HEK293 (cell line): Measurements from ENCODE around the gene SOCS7.

Experiments used
- CTCF ChIA-PET: fragments of 350-600 bp; formaldehyde crosslinking; extraction: SDS; loops from one replicate; lab custom pipeline; 2021; ENCODE audit warnings: antibody characterized with exemption; lab: Yijun Ruan, JAX
- POLR2A ChIA-PET: fragments of 300-600 bp; formaldehyde crosslinking; extraction: SDS; loops from one replicate; lab custom pipeline; 2020; ENCODE audit warnings: antibody characterized with exemption, inconsistent platforms; lab: Yijun Ruan, JAX
- H3K27ac ChIP-seq: fragments of 200-500 bp; sonication (Bioruptor generic); 2 replicates; pipeline ENCODE4 v1.5.1; 2014; ENCODE audit warnings: low read depth, low read length, control low read depth, inconsistent platforms; ENCODE audit errors: extremely low read depth
- H3K36me3 ChIP-seq, 2 experiments: fragments of 200-500 bp in 1 of 2; sonication (Bioruptor generic) in 1 of 2; 1 replicate in 1 of 2; 2 replicates in 1 of 2; pipeline ENCODE4 v1.5.1; 2014 to 2017; ENCODE audit warnings: inconsistent platforms in 2 of 2, low read length in 2 of 2; ENCODE audit not compliant: control insufficient read depth in 2 of 2, insufficient read depth in 1 of 2
- H3K4me1 ChIP-seq: fragments of 200-500 bp; sonication (Bioruptor generic); 2 replicates; pipeline ENCODE4 v1.5.1; 2014; ENCODE audit warnings: mild to moderate bottlenecking, low read length, inconsistent platforms; ENCODE audit not compliant: control insufficient read depth, insufficient read depth
- H3K4me3 ChIP-seq: 2 replicates; pipeline ENCODE4 v1.5.1; 2011; ENCODE audit warnings: low read depth, mild to moderate bottlenecking, control low read depth, low read length, moderate library complexity
- H3K9me3 ChIP-seq: fragments of 200-500 bp; sonication (Bioruptor generic); 2 replicates; pipeline ENCODE4 v1.5.1; 2014; ENCODE audit warnings: low read depth, low read length, inconsistent platforms; ENCODE audit not compliant: control insufficient read depth, insufficient read depth
- BCL11A ChIP-seq: fragments of 450-650 bp; formaldehyde crosslinking; IDR thresholded peaks from 2 replicates; pipeline ENCODE4 v1.5.1; 2016; ENCODE audit warnings: low read depth, missing biosample characterization, missing genetic modification characterization
- HIC1 ChIP-seq: fragments of 450-650 bp; formaldehyde crosslinking; IDR thresholded peaks from 2 replicates; pipeline ENCODE4 v1.5.1; 2016; ENCODE audit warnings: missing biosample characterization, missing genetic modification characterization
- PRDM10 ChIP-seq: fragments of 450-650 bp; formaldehyde crosslinking; IDR thresholded peaks from 2 replicates; pipeline ENCODE4 v1.5.1; 2016; ENCODE audit warnings: missing biosample characterization, missing genetic modification characterization
- SCRT2 ChIP-seq: fragments of 450-650 bp; formaldehyde crosslinking; IDR thresholded peaks from 2 replicates; pipeline ENCODE4 v1.5.1; 2016; ENCODE audit warnings: missing biosample characterization, missing genetic modification characterization
- ZFP69B ChIP-seq: fragments of 450-650 bp; formaldehyde crosslinking; IDR thresholded peaks from 2 replicates; pipeline ENCODE4 v1.5.1; 2016; ENCODE audit warnings: missing biosample characterization, missing genetic modification characterization
- ZNF121 ChIP-seq: fragments of 450-650 bp; formaldehyde crosslinking; IDR thresholded peaks from 2 replicates; pipeline ENCODE4 v1.5.1; 2016; ENCODE audit warnings: missing biosample characterization, missing genetic modification characterization
- ZNF138 ChIP-seq: fragments of 450-650 bp; formaldehyde crosslinking; IDR thresholded peaks from 2 replicates; pipeline ENCODE4 v1.5.1; 2016; ENCODE audit warnings: missing biosample characterization, missing genetic modification characterization, borderline replicate concordance
- ZNF157 ChIP-seq: fragments of 450-650 bp; formaldehyde crosslinking; IDR thresholded peaks from 2 replicates; pipeline ENCODE4 v1.5.1; 2016; ENCODE audit warnings: missing biosample characterization, missing genetic modification characterization
- ZNF266 ChIP-seq: fragments of 450-650 bp; formaldehyde crosslinking; IDR thresholded peaks from 2 replicates; pipeline ENCODE4 v1.5.1; 2016; ENCODE audit warnings: missing biosample characterization, missing genetic modification characterization, low read depth
- ZNF280D ChIP-seq: fragments of 450-650 bp; formaldehyde crosslinking; IDR thresholded peaks from 2 replicates; pipeline ENCODE4 v1.5.1; 2016; ENCODE audit warnings: missing biosample characterization, missing genetic modification characterization
- ZNF623 ChIP-seq: fragments of 450-650 bp; formaldehyde crosslinking; IDR thresholded peaks from 2 replicates; pipeline ENCODE4 v1.5.1; 2016; ENCODE audit warnings: missing biosample characterization, missing genetic modification characterization
- ZNF645 ChIP-seq: fragments of 450-650 bp; formaldehyde crosslinking; IDR thresholded peaks from 2 replicates; pipeline ENCODE4; 2016; ENCODE audit warnings: missing biosample characterization, missing genetic modification characterization

SOCS7 gene

GRCh38 chr17:38440614-38441397 lies 89.2 kb downstream of the SOCS7 start (continued):
- TF ChIP-seq ZNF138 (tag by site-specific recombination) = no peak
- no peak for TF ChIP-seq BCL11A (tag by site-specific recombination)
- TF ChIP-seq ZNF157 (tag by site-specific recombination) = no peak
- no peak for TF ChIP-seq ZNF266
- TF ChIP-seq HIC1 = no peak
- no peak for TF ChIP-seq ZNF645 (tag by site-specific recombination)

- POLR2A ChIA-PET = interaction anchor here (0.6 kb wide), 1 partner anchor 45 kb away, joined by 3 read pairs; no protein-coding TSS in a partner anchor
- H3K4me3 ChIP-seq = no peak overlapping the region
- H3K27ac ChIP-seq = no peak overlapping the region
These were observed 89.9 kb downstream of the SOCS7 start for GRCh38 chr17:38441429-38442061.

GRCh38 chr17:38442548-38442947 lies 90.9 kb downstream of the SOCS7 start:
- CTCF ChIA-PET = interaction anchor here (0.5 to 5.4 kb wide), 11 partner anchors 11 to 224 kb away, joined by 3 to 52 read pairs (median 4); no protein-coding TSS in a partner anchor
- H3K4me1 ChIP-seq = no peaks in the 10 kb centered on the region
- no peak overlapping the region for H3K4me3 ChIP-seq
- no peak overlapping the region for H3K27ac ChIP-seq
- POLR2A ChIA-PET = no interaction called here
- no peak for TF ChIP-seq ZNF280D (tag by site-specific recombination)
- TF ChIP-seq SCRT2 = peak; percentile 48; the same call in 1 of the 2 replicates
- peak; percentile 95 for TF ChIP-seq ZNF623 (tag by site-specific recombination)
- TF ChIP-seq, all 188 proteins: peak for 2
- no peaks in the 10 kb centered on the region for H3K9me3 ChIP-seq
- H3K36me3 ChIP-seq = no peaks in the 10 kb centered on the region

More at GRCh38 chr17:38441429-38442061, 89.9 kb downstream of the SOCS7 start:
- Histone ChIP-seq H3K9me3 (no peaks in the 10 kb centered on the region), H3K4me1 (no peaks in the 10 kb centered on the region), H3K36me3 (no peaks in the 10 kb centered on the region)
- CTCF ChIA-PET = interaction anchor here (0.7 to 5.4 kb wide), 9 partner anchors 14 to 225 kb away, joined by 3 to 52 read pairs (median 4); no protein-coding TSS in a partner anchor
- TF ChIP-seq PRDM10 (peak; percentile 77), ZNF121 (tag by site-specific recombination) (0 out of 2 replicates have a peak, but pooled peaks have one; percentile 25), ZFP69B (no peak)
